Measurements from ENCODE around the gene CYP27C1.

CYP27C1 gene

GRCh38 chr2:127146071-127146725, 73.9 kb downstream of the CYP27C1 start:
- DNase-seq: no peak

- no peak for DNase-seq
Observed at GRCh38 chr2:127145280-127145895, 74.7 kb downstream of the CYP27C1 start.

- DNase-seq: no peak
Observed at GRCh38 chr2:127143841-127144782, 76.0 kb downstream of the CYP27C1 start.

GRCh38 chr2:127142663-127143630, 77.2 kb downstream of the CYP27C1 start:
- no peak for DNase-seq

GRCh38 chr2:127140538-127140937, 79.6 kb downstream of the CYP27C1 start:
- DNase-seq: no peak

DNA sequence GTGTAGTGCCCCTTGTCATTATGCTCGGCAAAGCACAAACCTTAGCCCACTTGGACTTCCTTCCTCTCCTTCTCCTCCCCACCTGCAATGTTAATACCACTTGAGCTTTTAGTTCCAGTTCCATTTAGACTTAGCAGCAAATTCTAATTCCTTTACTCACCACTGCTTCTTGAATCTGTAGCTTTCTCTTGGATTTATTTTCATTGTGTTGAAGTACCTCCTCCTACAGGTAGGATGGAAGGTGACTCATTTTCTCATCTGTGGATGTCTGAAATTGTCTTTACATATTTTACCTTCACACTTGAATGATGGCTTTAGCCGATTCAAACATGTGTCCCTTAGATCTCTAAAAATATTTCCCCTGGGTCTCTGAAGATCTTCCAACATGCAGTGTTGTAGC, 80.3 kb downstream of the CYP27C1 start:
- DNase-seq: no peak

DNA sequence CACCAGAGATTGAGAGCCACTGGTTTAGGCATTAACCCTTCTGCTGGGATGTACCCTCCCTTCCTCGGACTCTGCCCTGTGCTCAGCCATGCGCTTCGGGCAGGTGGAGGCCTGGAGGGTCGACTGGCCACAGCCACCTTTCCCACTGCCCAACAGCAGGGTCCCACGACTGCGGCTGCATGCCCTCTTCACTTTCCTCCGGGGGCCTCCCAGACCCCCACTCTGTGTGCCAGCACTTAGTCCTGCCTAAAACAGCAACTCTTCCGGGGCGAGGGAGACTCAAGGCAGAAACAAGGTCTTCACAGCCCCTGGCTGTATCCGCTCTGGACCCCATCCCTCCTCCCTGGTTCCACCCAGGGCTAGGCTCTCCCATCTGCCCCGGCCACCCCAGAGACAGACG, 81.8 kb downstream of the CYP27C1 start:
- no peak for DNase-seq

DNA sequence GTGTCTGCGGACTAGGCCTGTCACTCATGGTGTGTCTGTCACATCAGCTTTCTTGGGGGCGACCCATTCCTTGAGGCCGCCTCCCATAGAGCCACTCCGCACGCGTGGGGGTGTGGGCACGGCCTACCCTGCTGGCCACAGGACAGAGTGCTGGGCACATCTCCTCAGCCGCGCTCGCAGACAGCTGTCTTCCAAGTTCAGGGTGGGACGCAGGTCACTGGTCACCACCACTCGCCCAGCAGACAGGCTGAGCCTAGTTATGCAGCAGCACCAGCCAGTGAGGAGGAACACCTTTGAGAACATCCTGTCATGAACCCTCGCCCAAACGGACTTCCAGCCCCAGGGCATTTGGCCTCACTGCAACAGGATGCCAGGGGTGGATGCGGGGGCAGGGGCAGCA, 82.4 kb downstream of the CYP27C1 start:
- no peak for DNase-seq

GRCh38 chr2:127137225-127137624, 82.9 kb downstream of the CYP27C1 start:
- DNase-seq: no peak

DNA sequence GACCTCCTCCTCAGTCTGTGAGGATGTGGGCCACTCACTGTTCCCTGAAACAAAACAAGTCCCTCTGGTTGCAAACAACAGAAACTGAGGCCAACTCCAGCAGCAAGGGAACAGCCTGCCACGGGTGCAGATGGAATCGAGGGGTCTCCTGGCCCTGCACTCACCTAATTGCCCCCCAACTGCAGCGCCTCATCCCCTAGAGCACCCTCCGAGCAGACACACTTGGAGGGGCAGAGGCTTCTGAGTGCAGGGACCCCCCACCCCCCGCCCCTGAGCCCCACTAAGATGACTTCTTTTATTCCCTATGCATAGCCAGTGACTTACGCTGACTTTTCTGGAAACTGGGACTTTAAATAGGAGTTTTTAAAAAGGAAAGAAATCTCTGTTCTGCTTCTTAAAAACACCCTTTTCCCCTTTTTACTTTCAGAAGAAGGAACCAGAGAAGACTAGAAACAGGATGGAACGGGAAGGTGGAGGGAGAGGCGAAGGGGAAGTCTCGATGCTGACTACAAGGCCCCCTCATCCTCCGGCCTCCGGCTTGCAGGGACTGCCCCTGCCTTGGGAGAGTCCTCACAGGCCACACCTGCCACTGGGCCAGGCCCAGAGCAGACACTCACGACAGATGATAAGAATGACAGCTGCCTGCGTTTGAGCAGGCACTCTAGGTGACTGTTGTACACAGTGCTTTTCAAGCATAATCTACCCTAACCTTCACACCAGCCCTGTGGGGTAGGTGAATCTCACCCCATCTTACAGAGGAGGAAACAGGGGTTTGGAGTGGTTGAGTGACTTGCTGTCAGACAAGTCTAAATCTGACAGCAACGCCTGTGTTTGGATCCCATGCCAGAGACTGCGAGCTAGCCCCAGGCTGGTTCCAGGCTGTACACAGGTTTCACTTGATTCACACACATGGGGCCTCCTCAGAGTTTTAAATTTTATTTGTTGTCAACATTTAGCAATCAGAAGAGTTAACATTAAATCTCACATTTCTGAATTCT, 85.0 kb downstream of the CYP27C1 start:
- DNase-seq: no peak

GRCh38 chr2:127134235-127134634, 85.9 kb downstream of the CYP27C1 start:
- DNase-seq: no peak
